Keratinocyte (primary cell): Measurements from ENCODE around the gene CNTNAP2.

Source experiments
- EZH2 ChIP-seq: IDR thresholded peaks from one replicate; pipeline ENCODE4 v1.6.1; 2012; ENCODE audit warnings: inconsistent platforms, mild to moderate bottlenecking, low read length, moderate library complexity
- TF ChIP-seq, protein P1 (sequence below), 3 experiments: IDR thresholded peaks in 1 of 3; conservative IDR thresholded peaks in 1 of 3; optimal IDR thresholded peaks in 1 of 3; 2 replicates in 2 of 3; 3 replicates in 1 of 3; pipeline versions ENCODE3 to v1.5.1; 2011; ENCODE audit warnings: low read length in 3 of 3, mild to moderate bottlenecking in 3 of 3, moderate library complexity in 2 of 3, control low read depth in 1 of 3, inconsistent platforms in 1 of 3; ENCODE audit not compliant: insufficient read depth in 2 of 3; ENCODE audit errors: extremely low read depth in 1 of 3

DNA sequence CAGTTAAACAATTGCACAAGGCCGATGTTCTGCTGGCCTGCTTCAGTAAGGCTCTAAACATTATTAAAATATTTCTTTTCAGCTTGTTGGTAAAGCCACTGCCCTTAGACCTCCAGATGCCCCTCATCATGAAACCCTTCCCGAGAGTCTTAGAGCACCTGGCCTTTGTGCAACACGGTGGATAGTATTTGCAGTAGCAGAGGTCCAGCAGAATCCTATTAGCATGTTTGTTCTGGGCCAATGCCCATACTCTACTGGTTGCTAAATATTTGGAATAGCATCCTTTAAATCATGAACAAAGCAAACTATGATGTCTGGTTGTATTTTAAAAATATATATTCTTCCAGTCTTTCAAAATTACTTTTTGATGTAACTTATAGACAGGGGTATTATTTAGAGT is 584.6 kb downstream of the CNTNAP2 start:
- TF ChIP-seq, protein P1, sequence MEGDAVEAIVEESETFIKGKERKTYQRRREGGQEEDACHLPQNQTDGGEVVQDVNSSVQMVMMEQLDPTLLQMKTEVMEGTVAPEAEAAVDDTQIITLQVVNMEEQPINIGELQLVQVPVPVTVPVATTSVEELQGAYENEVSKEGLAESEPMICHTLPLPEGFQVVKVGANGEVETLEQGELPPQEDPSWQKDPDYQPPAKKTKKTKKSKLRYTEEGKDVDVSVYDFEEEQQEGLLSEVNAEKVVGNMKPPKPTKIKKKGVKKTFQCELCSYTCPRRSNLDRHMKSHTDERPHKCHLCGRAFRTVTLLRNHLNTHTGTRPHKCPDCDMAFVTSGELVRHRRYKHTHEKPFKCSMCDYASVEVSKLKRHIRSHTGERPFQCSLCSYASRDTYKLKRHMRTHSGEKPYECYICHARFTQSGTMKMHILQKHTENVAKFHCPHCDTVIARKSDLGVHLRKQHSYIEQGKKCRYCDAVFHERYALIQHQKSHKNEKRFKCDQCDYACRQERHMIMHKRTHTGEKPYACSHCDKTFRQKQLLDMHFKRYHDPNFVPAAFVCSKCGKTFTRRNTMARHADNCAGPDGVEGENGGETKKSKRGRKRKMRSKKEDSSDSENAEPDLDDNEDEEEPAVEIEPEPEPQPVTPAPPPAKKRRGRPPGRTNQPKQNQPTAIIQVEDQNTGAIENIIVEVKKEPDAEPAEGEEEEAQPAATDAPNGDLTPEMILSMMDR (optimal IDR thresholded peaks at IDR 0.05 in 1 of 3, IDR thresholded peaks at IDR 0.05 in 1 of 3, conservative IDR thresholded peaks at IDR 0.05 in 1 of 3; ENCODE audit: extremely low read depth in 1 of 3, insufficient read depth in 2 of 3, low read length in 3 of 3) = no peak
- no peak for TF ChIP-seq EZH2
